Fibroblast of skin of right quadriceps (primary cell): ENCODE measurements around the gene NTMT1.
"Not testable (repeated sequence)": the region's sequence is repeated elsewhere in the genome, so short reads cannot be mapped to it uniquely, and the experiment has no call there.

ENCODE experiments used
- DNase-seq: peaks from one replicate; pipeline ENCODE4 v3.0.0-alpha.2; 2013

The NTMT1 gene

GRCh38 chr9:129655696-129656095 lies 29.7 kb downstream of the NTMT1 start:
- DNase-seq, result no peak

GRCh38 chr9:129656795-129657390 lies 30.9 kb downstream of the NTMT1 start:
- peak; percentile 88 for DNase-seq

- DNase-seq, result no peak
These were observed 35.1 kb downstream of the NTMT1 start for GRCh38 chr9:129661029-129661428.

GRCh38 chr9:129662239-129662638 lies 36.3 kb downstream of the NTMT1 start:
- DNase-seq, result not testable (repeated sequence)

GRCh38 chr9:129664746-129665388 lies 38.9 kb downstream of the NTMT1 start:
- no peak for DNase-seq

- peak; percentile 88 for DNase-seq
These were observed 39.4 kb downstream of the NTMT1 start, which contains the start of gene PRRX2 for GRCh38 chr9:129665389-129665775. PRRX2 (plus strand) TSS chr9:129665647; CDS start chr9:129665868, 221 bp downstream.

GRCh38 chr9:129665814-129666520 lies 40.0 kb downstream of the NTMT1 start:
- DNase-seq, result no peak

GRCh38 chr9:129666575-129666974 lies 40.6 kb downstream of the NTMT1 start:
- no peak for DNase-seq

GRCh38 chr9:129667378-129667777 lies 41.4 kb downstream of the NTMT1 start:
- DNase-seq, result no peak

GRCh38 chr9:129667850-129668249 lies 41.9 kb downstream of the NTMT1 start:
- no peak for DNase-seq

- DNase-seq, result peak; percentile 77
These were observed 43.3 kb downstream of the NTMT1 start for GRCh38 chr9:129669141-129669718.

GRCh38 chr9:129669946-129670345 lies 44.0 kb downstream of the NTMT1 start:
- peak; percentile 62 for DNase-seq

GRCh38 chr9:129671065-129671464 lies 45.1 kb downstream of the NTMT1 start:
- no peak for DNase-seq

- no peak for DNase-seq
These were observed 45.6 kb downstream of the NTMT1 start for GRCh38 chr9:129671519-129671918.

- DNase-seq, result no peak
These were observed 46.7 kb downstream of the NTMT1 start for GRCh38 chr9:129672702-129673101.

- DNase-seq, result no peak
These were observed 47.6 kb downstream of the NTMT1 start for GRCh38 chr9:129673602-129674001.

- no peak for DNase-seq
These were observed 48.3 kb downstream of the NTMT1 start for GRCh38 chr9:129674229-129674628.

GRCh38 chr9:129675620-129676019 lies 49.7 kb downstream of the NTMT1 start:
- DNase-seq, result peak; percentile 29

GRCh38 chr9:129676287-129676686 lies 50.3 kb downstream of the NTMT1 start:
- DNase-seq, result no peak

- DNase-seq, result peak; percentile 54
These were observed 51.0 kb downstream of the NTMT1 start for GRCh38 chr9:129676975-129677374.

GRCh38 chr9:129677456-129677855 lies 51.5 kb downstream of the NTMT1 start:
- peak; percentile 55 for DNase-seq

GRCh38 chr9:129678844-129679243 lies 52.9 kb downstream of the NTMT1 start:
- DNase-seq, result no peak

GRCh38 chr9:129679537-129679936 lies 53.6 kb downstream of the NTMT1 start:
- DNase-seq, result no peak

GRCh38 chr9:129681924-129682323 lies 56.0 kb downstream of the NTMT1 start:
- no peak for DNase-seq
